Midbrain (tissue), 1 donor: Measurements from ENCODE around the gene FHL2.
"Not testable (repeated sequence)": the region's sequence is repeated elsewhere in the genome, so short reads cannot be mapped to it uniquely, and the experiment has no call there.

Experiments
- DNase-seq: peaks from one replicate; lab custom pipeline; 2025; lab: John Stamatoyannopoulos, UW

Gene FHL2

GRCh38 chr2:105339414-105339813 lies 59.4 kb downstream of the FHL2 start:
- DNase-seq = no peak

- DNase-seq = no peak
Observed at GRCh38 chr2:105338020-105338385, 60.8 kb downstream of the FHL2 start.

GRCh38 chr2:105337122-105338019 lies 61.5 kb downstream of the FHL2 start, which contains the start of gene C2orf49:
TSS of gene C2orf49 (plus strand) at chr2:105337540. CDS start at chr2:105337588, 48 bp downstream.
- DNase-seq = peak; percentile 91

- no peak for DNase-seq
Observed at GRCh38 chr2:105336786-105337121, 62.1 kb downstream of the FHL2 start.

GRCh38 chr2:105335469-105335868 lies 63.4 kb downstream of the FHL2 start:
- no peak for DNase-seq

- no peak for DNase-seq
Observed at GRCh38 chr2:105334211-105334610, 64.6 kb downstream of the FHL2 start.

- DNase-seq = no peak
Observed at GRCh38 chr2:105330681-105331375, 68.0 kb downstream of the FHL2 start.

GRCh38 chr2:105329561-105330495 lies 69.0 kb downstream of the FHL2 start, which contains the start of gene TGFBRAP1:
TSS of gene TGFBRAP1 (minus strand) at chr2:105329735. CDS start at chr2:105308301, 21,434 bp downstream.
- DNase-seq = peak; percentile 42

- DNase-seq = peak; percentile 40
Observed at GRCh38 chr2:105329197-105329554, 69.7 kb downstream of the FHL2 start.

GRCh38 chr2:105328281-105329196 lies 70.3 kb downstream of the FHL2 start:
- peak; percentile 29 for DNase-seq

- no peak for DNase-seq
Observed at GRCh38 chr2:105327690-105328089, 71.2 kb downstream of the FHL2 start.

- DNase-seq = not testable (repeated sequence)
Observed at GRCh38 chr2:105327271-105327670, 71.6 kb downstream of the FHL2 start.

GRCh38 chr2:105325389-105325963 lies 73.4 kb downstream of the FHL2 start:
- no peak for DNase-seq

- DNase-seq = no peak
Observed at GRCh38 chr2:105324732-105325131, 74.1 kb downstream of the FHL2 start.

GRCh38 chr2:105324101-105324500 lies 74.8 kb downstream of the FHL2 start:
- DNase-seq = no peak

GRCh38 chr2:105323111-105323510 lies 75.7 kb downstream of the FHL2 start:
- no peak for DNase-seq

GRCh38 chr2:105321875-105322646 lies 76.8 kb downstream of the FHL2 start:
- DNase-seq = no peak

GRCh38 chr2:105320651-105321215 lies 78.1 kb downstream of the FHL2 start:
- DNase-seq = no peak

- no peak for DNase-seq
Observed at GRCh38 chr2:105317937-105318336, 80.9 kb downstream of the FHL2 start.
